ENCODE results near the gene LRP10.

LRP10 gene

GRCh38 chr14:22866874-22867273 is 4.7 kb upstream of the LRP10 start:
- DNase-seq: no peak

- no peak for DNase-seq
Measured at GRCh38 chr14:22870811-22871223, 723 bp upstream of the LRP10 start.

DNA sequence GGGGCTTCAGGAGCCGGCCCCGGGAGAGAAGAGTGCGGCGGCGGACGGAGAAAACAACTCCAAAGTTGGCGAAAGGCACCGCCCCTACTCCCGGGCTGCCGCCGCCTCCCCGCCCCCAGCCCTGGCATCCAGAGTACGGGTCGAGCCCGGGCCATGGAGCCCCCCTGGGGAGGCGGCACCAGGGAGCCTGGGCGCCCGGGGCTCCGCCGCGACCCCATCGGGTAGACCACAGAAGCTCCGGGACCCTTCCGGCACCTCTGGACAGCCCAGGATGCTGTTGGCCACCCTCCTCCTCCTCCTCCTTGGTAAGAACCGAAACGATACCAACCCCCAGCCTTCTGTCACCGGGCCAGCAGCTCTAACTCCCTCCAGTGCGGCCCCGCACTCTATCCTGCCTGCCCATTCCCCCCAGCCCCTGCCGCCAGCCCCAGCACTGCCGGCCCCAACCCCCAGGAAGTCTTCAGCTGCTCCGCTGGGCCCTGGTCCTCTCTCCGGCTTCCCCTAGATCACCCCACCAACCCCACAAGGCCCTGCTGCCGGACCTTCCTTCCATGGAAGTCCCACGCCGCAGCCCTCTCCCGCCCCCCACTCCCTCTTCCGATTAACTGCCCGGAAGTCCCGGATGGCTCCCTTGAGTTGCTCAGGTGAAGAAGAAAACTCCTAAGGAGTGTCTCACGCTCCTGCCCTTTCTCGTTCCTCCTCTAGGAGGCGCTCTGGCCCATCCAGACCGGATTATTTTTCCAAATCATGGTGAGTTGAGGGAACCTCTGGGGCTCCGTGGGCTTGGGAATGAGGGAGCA is 693 bp downstream of the LRP10 start:
- DNase-seq: peak; percentile 81

DNA sequence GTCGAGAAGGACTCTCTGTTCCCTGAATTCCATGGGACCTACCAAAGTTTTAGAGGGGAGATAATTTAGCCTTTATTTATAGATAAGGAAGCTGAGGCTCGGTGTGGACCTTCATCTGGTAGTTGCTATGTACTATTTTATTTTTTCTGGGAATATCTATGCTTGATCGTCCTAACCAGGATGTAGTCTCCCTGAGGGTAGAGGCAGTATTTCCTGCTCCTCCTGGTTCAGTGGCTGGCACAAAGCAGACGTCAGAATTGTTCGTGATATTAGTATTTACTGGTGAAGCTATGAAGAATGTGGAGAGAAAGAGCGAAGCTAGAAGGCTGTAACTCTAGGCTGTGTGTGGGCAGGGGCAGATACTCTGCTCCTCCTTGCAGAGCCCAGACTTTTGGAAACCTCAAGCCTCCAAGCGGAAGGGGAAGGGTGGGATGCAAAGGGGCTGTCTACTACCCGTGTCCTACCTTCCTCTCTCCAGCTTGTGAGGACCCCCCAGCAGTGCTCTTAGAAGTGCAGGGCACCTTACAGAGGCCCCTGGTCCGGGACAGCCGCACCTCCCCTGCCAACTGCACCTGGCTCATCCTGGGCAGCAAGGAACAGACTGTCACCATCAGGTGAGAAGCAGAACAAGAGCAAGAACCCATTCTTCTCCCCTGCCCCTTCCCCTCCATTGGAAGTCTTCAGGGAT is 1.4 kb downstream of the LRP10 start:
- no peak for DNase-seq

DNA sequence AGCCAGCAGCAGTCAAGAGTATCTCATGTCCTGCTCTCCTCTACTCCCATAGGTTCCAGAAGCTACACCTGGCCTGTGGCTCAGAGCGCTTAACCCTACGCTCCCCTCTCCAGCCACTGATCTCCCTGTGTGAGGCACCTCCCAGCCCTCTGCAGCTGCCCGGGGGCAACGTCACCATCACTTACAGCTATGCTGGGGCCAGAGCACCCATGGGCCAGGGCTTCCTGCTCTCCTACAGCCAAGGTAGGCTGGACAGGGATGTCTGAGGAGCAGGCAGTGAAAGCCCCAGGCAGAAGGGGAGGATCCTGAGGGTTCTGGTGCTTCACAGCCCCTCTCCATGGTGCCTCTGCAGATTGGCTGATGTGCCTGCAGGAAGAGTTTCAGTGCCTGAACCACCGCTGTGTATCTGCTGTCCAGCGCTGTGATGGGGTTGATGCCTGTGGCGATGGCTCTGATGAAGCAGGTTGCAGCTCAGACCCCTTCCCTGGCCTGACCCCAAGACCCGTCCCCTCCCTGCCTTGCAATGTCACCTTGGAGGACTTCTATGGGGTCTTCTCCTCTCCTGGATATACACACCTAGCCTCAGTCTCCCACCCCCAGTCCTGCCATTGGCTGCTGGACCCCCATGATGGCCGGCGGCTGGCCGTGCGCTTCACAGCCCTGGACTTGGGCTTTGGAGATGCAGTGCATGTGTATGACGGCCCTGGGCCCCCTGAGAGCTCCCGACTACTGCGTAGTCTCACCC is 3.6 kb downstream of the LRP10 start:
- no peak for DNase-seq

- DNase-seq: no peak
Measured at GRCh38 chr14:22875748-22876319, 4.3 kb downstream of the LRP10 start.

DNA sequence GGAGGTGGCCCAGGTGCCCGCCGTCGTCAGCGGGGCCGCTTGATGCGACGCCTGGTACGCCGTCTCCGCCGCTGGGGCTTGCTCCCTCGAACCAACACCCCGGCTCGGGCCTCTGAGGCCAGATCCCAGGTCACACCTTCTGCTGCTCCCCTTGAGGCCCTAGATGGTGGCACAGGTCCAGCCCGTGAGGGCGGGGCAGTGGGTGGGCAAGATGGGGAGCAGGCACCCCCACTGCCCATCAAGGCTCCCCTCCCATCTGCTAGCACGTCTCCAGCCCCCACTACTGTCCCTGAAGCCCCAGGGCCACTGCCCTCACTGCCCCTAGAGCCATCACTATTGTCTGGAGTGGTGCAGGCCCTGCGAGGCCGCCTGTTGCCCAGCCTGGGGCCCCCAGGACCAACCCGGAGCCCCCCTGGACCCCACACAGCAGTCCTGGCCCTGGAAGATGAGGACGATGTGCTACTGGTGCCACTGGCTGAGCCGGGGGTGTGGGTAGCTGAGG is 5.5 kb downstream of the LRP10 start:
- no peak for DNase-seq

- DNase-seq: no peak
Measured at GRCh38 chr14:22878271-22879246, 7.0 kb downstream of the LRP10 start.

DNA sequence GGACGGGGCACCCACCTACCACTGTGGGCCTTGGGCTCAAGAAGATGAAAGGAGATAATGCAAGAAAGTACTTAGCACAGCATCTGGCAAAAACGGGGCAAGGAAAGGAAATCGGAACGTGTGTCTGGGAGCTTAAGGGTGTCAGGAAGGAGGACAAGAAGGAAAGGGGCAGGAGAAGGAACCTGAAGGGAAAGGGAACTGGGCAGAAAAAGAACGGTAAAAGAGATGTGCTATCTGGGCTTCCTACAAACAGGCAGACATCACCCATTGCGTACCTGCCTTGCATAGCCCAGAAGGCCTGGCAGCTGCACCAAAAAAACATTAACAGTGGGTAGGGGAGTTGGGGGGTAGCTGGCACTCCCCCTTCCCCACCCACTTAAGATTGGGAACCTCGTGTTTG is 10.5 kb downstream of the LRP10 start:
- no peak for DNase-seq

- DNase-seq: peak; percentile 72
Measured at GRCh38 chr14:22882529-22883172, 11.1 kb downstream of the LRP10 start.

DNA sequence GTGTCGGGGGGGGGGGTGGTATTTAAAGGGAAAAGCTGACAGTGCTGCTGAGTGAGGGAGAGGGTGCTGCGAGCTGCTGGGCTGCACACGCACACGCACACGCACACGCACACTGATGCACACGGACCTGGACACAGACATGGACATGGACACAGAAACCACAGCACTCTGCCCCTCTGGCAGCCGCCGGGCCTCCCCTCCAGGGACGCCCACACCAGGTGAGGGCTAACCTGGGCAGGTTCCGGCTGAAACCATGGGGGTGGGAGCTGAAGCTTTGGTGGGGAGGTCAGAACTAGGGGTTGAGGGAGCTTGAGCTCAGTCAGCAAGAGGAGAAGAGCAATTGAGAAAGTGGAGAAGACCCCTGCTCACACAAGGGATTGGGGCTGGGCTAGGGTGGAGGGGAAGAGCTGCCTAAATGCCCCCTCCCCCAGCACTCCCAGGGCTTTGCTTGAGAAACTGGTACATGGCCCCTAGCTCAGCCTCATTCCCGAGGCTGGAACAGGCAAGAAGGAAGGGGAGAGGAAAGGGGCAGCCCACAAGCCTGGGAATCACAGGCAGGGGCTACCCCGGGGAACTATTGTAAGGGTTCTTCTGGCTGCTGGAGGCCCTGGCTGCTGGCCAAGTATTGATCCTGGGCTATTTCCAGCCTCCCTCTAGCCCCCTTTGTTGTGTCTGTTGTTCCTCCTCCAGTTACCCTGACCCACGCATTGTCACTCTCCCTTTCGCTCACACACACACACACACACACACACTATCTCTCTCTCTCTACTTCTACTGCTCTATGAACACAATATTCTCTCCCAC is 11.8 kb downstream of the LRP10 start, which contains the start of gene REM2:
REM2 (plus strand) TSS at position 50 of the 804 bp plus-strand sequence; CDS start at position 116, 66 bp downstream.
- peak; percentile 49 for DNase-seq

DNA sequence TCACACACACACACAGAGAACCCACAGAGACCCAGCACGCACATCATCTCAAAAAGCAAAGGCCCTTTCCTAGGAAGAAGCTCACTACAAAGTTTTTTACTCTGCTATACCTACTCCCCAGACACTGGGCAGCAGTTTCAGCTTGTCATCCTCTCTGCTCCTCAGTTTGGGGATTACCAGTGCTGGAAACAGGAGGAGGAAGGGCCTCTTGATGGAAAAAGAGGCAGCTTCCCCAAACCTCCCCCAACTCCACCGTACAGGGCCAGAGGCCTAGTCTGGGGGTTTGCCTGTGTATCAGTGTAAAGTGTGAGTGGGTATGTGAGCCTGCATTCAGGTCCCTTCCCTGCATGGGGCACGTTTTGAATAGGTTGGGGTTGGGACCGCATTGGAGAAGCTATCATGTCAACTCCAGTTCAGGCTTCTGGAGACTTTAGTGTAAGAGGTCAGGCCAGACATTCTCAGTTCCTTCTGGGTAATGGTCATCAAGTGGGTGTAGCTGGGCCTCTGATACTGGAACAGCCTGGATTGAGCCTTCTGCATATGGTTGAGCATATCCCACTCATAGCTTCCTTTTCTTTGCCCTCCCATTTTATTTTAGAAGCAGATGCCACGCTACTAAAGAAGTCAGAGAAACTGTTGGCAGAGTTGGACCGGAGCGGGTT is 12.7 kb downstream of the LRP10 start:
- peak; percentile 10 for DNase-seq

- DNase-seq: no peak
Measured at GRCh38 chr14:22884738-22885523, 13.4 kb downstream of the LRP10 start.

- DNase-seq: no peak
Measured at GRCh38 chr14:22885975-22886374, 14.4 kb downstream of the LRP10 start.

- DNase-seq: peak; percentile 15
Measured at GRCh38 chr14:22886500-22887259, 15.1 kb downstream of the LRP10 start.

GRCh38 chr14:22887260-22887989 is 15.9 kb downstream of the LRP10 start:
- peak; percentile 65 for DNase-seq

DNA sequence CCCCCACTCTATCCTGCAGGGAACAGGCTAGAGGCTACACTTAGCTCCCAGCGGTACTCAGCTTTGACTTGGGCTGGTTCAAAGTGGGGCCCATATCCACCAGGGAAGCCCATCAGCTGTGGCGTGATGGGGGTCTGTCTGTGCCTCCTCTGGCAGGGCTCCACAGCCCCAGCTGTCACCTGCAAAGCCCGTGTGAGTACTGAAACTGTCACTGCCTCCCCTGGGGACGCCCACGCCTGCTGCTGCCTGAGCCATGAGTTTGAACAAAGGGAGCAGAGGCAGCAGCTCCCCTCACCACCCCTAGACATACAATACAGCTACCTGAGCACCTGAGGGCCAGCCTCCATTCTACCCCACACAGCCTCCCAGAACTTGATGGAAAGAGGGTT is 16.4 kb downstream of the LRP10 start:
- peak; percentile 58 for DNase-seq
